HuH-7.5 (cell line): ENCODE results near the gene CNOT3.
"Not testable (repeated sequence)": the region's sequence is repeated elsewhere in the genome, so short reads cannot be mapped to it uniquely, and the experiment has no call there.

Source experiments
- DNase-seq: peaks from one replicate; pipeline ENCODE4 v3.0.0; 2011; ENCODE audit warnings: low spot score

Gene CNOT3

DNA sequence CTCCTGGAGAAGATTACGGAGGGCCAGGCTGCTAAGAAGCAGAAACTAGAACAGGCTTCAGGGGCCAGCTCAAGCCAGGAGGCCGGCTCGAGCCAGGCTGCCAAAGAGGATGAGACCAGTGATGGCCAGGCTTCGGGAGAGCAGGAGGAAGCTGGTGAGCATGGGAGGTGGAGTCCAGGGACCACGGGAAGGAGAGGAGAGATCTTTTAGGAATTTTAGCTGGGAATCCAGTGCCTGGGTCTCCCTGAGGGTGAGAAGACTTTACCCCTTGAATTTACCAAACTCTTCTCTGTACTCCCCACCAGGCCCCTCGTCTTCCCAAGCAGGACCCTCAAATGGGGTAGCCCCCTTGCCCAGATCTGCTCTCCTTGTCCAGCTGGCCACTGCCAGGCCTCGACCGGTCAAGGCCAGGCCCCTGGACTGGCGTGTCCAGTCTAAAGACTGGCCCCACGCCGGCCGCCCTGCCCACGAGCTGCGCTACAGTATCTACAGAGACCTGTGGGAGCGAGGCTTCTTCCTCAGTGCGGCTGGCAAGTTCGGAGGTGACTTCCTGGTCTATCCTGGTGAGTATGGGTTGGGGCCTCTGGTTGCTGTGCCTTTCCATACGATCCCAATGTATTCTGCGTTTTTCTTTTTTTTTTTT lies 54.4 kb downstream of the CNOT3 start:
- DNase-seq: no peak

DNA sequence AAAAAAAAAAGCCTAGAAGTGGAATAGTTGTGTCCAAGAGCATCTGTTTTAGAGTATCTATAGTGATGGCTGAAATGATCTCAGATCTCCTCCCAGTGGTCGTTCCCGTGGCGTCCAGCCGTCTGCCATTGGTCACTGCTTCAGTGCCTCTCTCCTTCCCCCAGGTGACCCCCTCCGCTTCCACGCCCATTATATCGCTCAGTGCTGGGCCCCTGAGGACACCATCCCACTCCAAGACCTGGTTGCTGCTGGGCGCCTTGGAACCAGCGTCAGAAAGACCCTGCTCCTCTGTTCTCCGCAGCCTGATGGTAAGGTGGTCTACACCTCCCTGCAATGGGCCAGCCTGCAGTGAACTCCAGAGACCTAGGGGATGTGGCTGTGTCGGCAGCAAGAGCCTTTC lies 55.4 kb downstream of the CNOT3 start:
- no peak for DNase-seq

DNA sequence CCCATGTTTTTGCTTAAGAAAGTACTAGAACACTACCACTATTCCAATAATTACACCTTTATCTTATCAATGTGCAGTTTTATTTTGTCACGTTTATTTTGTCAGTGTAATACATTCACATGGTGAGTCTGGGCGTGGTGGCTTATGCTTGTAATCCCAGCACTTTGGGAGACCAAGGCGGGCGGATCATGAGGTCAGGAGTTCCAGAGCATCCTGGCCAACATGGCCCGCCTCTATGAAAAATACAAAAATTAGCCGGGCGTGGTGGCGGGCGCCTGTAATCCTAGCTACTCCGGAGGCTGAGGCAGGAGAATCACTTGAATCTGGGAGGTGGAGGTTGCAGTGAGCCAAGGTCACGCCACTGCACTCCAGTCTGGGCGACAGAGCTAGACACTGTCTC lies 56.9 kb downstream of the CNOT3 start:
- DNase-seq: not testable (repeated sequence)

DNA sequence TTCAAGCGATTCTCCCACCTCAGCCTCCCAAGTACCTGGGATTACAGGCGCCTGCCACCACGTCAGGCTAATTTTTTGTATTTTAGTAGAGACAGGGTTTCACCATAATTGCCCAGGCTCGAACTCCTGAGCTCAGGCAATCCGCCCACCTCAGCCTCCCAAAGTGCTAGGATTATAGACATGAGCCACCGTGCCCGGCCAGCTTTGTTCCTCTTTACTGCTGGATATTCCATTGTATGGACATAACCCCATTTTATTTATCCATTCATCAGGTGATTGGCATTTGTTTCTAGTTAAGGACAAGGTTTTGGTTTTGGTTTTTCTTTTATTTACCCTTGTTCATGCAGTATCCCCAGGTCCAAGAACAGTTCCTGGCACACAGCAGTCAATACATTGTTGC lies 59.0 kb downstream of the CNOT3 start:
- no peak for DNase-seq

DNA sequence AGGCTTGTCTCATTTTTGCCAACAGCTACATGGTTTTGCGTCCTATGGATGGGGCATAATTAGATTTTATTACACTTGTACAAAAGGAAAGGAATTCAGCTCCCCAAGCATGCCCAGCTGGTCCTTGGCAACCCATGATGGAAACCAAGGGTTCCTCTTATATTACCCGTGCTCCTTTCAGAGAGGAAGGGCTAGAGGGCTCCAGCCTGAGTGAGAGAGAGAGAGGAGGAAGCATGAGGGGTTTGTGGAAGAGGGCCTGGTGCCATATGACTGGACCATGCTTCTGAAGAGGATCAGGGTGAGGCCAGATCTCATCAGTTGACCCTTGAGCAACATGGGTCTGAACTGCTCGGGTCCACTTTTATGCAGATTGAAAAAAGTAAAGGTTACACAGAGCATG lies 59.6 kb downstream of the CNOT3 start:
- DNase-seq: no peak

DNA sequence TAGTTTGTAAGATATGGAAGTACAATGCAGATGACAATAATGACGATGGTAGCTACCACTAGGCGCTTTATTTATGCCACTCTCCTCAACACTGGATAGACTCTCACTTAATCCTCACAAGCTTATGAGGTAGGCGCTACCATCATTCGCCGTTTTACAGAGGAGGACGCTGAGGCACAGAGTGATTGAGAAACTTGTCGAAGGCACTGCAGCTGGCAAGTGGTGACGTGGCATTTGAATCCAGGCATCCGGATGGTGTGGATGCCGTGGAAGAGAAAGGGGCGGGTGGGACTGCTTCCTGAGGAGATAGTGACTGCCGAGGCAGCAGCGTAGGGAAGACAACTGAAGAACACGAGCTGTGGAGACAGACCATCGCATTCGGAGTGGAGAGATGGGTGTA lies 61.8 kb downstream of the CNOT3 start:
- no peak for DNase-seq

DNA sequence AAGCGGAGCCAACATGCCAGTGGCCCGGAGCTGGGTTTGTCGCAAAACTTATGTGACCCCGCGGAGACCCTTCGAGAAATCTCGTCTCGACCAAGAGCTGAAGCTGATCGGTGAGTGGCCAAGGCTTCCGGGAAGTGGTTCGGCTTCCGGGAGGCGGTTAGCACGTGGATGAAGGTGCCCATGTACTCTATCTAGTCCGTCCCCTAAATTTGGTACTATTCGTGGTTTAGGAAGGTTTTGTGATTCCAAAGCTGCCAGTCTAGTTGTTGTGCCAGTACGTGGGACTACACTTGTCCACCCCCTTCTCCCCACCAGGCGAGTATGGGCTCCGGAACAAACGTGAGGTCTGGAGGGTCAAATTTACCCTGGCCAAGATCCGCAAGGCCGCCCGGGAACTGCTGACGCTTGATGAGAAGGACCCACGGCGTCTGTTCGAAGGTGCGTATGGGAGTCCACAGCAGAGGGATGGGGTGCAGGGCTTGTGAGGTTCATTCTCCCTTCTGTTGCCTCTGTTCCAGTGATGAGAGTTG lies 63.7 kb downstream of the CNOT3 start:
- DNase-seq: no peak

DNA sequence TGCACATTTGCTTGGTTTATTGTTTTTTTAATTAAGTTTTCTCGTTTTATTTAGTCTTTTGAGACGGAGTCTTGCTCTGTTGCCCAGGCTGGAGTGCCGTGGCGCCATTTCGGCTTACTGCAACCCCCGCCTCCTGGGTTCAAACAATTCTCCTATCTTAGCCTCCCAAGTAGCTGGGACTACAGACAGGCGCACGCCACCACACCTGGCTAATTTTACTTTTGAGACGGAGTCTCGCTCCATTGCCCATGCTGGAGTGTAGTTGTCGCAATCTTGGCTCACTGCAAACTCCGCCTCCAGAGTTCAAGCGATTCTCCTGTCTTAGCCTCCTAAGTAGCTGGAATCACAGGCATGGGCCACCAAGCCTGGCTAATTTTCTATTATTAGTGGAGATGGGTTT lies 64.4 kb downstream of the CNOT3 start:
- no peak for DNase-seq

DNA sequence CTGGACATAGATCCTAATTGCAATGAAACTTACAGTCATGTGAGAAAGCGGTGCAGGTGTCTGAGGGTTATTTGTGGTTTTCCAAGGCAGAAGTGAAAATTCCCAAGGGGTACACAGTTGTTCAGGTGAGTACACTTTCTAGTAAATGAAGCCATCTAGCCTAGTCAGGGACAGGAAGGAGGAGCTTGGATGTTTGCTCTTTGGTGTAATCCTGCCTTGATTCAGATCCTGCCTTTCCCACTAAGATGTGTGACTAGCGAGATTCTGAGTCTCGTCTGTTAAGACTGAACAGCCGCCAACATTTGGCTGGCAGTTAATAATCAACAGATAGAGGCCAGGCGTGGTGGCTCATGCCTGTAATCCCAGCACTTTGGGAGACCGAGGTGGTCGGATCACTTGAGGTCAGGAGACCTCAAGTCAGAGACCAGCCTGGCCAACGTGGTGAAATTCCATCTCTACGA lies 65.6 kb downstream of the CNOT3 start:
- no peak for DNase-seq

DNA sequence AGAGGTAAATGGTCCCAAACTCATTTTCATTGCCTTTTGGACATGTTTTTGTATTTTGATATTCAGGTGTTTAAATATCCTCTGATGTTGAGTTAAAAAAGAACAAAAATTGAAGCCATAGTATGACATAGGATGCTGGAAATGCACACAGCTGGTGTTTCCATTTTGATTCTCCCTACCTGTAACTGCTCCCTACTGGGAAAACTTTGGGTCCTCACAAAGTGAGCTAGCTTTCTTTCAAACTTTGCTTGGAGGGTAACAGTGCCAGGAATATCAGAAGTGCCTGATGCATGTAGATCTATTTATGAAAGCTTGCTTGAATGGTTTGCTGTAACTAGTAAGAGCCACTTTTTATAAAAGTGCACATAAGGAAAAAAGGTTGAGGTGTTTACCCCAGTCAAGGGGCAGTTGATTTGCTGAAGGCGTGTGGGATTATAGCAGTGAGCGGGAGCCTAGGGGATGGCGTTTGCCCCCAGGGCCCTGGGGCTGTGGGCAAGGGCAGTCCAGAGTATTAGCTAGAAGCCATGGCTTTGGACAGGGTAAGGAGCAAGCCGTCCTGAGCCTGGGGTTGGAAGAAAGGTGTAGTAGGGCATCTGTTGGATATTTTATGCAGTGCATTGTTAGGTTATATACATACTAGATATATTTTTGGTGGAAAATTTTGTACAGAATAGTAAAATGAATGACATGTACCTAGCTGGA lies 67.4 kb downstream of the CNOT3 start:
- no peak for DNase-seq
